CD4-positive, alpha-beta T cell treated with Interleukin-1 beta for 1 hour (primary cell): ENCODE results near the gene CFAP20DC.
"Not testable (repeated sequence)": the region's sequence is repeated elsewhere in the genome, so short reads cannot be mapped to it uniquely, and the experiment has no call there.

Experiments
- DNase-seq, 2 donors: peaks; one replicate each; pipeline ENCODE4 v3.0.0-alpha.2; 2020 to 2022

The CFAP20DC gene

DNA sequence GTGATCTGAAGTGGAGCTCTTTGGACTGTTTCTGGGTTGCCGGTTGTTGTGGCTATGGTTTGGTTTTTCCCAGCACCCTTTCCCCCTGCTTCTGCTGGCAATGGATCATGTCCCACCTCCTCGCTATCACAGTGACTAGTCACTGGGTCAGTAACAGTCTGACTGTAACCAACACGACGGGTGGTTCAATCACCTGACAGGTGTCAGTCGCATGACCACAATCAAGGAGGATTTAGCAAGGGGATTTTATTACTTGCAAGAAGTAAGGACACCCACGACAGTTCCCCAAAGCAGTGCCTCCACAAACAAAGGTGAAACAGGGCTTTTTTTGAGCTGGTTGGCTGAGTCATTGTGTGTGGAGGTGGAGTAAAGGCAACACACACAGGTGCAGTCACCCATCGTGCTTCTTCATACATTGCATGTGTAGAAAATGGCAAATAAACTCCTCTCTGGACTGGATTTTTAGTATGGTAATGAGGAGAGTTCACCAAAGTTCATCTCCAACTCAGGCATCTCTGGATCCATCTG lies 324.4 kb downstream of the CFAP20DC start:
- DNase-seq, result no peak

GRCh38 chr3:58724336-58724735 lies 325.5 kb downstream of the CFAP20DC start:
- no peak for DNase-seq

DNA sequence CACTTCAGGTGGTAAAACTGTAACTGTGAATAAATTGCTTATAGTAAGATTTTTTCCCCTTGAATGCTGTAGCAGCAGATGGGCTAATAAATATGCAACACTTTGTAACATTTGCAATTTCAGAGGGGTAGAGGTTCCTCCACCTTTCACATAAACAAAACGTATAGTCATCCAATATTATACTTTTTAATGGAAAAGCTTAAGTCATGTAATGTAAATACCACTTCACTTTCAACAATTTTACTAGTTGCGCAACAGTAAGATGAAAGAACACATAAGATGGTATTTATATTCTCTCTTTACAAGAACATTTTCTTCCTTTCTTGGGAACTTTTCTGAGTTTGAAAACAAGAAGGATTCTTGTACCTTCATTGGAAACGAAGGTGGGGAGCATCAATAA lies 326.7 kb downstream of the CFAP20DC start:
- no peak for DNase-seq

DNA sequence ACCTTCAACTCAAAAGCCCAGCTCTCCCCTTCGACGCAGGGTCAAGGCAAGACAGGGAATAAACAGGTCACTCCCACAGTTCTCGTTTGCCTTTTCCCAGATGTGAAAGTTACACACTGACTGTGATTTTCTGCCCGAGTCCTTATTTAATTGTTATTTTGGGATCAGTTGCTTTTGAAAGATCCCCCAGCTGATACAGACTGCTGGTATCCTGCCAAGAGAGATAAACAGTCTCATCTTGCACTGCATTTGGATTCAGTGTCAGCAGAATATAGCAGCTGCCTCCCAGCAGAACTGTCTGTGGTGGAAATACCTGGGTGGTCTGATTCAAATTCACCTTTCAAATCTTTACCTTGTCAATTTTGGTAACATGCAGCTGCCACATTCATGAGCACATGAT lies 327.3 kb downstream of the CFAP20DC start:
- DNase-seq, result no peak

DNA sequence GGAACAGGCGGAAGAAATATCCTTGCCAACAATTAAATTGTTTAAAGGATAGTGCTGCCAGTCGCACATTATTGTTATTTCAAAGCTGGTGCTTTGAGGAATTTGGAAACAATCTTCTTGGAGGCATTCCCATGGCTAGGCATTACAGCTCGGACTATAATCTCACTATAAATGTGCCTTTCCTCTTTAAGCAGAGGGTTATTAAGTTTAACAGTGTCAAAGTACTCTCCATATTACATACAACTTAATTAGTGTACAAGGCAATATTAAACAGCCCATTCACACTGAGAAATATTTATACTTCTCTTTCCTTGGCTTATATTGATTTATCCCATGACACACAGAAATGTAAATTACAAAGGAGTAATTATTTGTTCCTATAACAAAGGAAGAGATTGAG lies 329.3 kb downstream of the CFAP20DC start:
- DNase-seq, result no peak

DNA sequence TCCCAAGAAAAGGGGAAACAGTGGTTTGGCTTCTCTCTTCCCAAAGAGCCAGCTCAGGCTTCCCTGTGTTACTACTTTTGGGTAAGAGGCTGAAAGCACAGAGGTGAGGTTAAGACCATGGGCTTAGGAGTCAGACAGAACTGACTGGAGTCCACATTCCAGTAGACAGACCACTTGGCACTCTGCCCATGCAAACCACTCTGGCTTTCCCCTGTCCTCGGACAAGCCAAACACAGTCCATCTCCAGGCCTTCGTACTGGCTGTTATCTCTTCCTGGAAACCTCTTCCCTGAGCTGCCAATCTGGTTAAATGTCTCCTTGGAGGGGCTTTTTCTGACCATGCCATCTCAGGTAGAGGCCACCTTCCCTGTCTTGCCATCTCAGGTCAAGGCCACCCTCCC lies 330.1 kb downstream of the CFAP20DC start:
- no peak for DNase-seq

- no peak for DNase-seq
Observed at GRCh38 chr3:58713715-58714401, 336.0 kb downstream of the CFAP20DC start.

DNA sequence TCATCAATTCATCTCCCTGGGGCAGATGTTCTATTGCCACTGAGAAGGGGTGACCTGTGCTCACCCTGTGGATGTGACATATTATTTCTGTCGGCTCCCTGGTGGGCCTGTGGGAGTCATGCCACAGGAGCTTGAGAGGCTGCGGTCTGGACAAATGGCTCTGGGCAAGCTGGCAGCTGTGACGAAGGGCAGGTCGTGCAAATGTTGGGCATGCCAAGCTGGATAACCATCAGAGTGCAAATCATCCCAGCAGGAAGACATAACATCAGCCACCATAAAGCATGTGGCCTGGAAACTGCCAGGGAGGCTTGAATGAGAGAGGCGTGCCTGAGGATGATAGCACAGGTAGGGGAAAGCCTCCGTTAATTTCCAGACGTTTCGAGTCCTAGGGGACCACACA lies 338.0 kb downstream of the CFAP20DC start:
- DNase-seq, result no peak

DNA sequence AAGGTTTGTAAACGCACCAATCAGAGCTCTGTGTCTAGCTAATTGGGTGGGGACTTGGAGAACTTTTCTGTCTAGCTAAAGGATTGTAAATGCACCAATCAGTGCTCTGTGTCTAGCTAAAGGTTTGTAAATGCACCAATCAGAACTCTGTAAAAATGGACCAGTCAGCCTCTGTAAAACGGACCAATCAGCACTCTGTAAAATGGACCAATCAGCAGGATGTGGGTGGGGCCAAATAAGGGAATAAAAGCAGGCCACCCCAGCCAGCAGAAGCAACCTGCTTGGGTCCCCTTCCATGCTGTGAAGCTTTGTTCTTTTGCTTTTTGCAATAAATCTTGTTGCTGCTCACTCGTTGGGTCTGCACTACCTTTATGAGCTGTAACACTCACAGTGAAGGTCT lies 340.8 kb downstream of the CFAP20DC start:
- not testable (repeated sequence) for DNase-seq

DNA sequence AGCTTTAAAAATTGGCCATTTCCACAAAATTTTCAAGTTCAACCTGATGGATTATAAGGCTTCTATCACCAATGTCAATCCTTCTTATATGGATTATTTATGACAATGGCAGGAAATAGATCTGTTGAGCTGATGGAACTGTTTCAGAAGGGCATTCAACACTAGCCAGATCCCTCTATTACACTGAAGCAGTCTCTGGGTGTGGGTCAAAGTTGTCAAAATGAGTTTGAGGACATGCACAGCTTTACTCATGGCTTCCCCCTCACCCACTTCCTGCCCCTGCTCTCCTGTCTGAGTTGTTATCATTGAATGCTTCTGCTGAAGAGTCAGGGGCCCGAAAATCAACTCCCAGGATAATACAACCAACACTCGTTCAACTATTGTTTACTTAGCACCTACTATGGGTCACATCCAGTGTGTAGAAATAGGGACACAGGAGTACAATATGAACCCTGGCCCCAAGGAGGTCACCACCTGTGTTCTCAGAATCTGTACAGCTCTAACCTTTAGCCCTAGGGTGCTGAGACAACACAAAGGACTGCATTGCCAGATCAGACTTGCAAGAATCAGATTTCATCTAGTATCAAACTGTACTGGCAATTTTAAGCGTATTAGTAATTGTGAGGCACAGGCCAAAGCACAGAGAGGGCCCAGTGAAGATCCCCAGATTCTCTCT lies 341.6 kb downstream of the CFAP20DC start:
- no peak for DNase-seq

DNA sequence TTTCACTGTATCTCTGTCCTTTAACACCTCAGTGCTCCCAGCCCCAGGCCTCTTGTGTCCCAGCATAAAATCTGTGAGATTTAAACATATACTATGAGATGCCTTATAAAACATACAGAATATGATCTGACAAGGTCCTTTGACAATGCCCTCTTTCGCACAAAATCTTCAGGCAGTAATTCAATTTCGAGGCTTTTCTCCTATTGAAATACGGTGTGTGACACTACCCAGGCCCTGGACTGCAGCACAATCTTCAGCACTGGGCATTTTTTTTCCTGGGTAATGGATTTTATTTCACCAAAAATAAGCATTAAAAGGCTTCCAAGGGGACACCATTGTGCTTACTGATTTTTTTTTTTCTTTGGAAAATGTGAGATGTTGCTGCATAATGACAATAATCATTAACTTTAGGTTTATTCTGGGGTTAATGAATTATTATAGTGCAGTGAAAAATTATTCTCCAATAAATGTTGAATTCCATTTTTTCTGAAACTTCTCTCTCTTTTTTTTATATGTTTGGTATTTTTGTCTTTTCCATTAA lies 342.4 kb downstream of the CFAP20DC start:
- DNase-seq, result no peak

DNA sequence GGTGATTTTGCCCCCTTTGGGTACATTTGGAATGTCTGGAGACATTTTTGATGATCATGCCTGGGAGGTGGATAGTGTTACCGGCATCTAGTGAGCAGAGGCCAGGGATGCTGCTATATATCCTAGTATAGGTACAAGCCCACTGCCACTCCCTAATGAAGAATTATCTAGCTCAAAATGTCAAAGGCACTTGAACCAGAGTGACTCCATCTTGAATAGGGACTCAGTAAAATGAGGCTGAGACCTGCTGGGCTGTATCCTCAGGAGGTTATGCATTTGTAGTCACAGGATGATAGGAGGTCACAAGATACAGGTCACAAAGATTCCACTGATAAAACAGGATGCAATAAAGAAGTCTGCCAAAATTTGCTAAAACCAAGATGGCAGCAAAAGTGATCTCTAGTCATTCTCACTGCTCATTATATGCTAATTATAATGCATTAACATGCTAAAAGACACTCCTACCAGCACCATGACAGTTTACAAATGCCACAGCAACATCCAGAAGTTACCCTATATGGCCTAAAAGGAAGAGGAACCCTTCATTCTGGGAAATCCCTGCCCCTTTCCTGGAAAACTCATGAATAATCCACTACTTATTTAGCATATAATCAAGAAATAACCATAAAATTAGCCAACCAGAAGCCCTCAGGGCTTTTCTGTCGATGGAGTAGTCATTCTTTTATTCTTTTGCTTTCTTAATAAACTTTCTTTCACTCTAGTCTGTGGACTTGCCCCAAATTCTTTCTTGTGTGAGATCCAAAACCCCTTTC lies 343.2 kb downstream of the CFAP20DC start:
- DNase-seq, result no peak

DNA sequence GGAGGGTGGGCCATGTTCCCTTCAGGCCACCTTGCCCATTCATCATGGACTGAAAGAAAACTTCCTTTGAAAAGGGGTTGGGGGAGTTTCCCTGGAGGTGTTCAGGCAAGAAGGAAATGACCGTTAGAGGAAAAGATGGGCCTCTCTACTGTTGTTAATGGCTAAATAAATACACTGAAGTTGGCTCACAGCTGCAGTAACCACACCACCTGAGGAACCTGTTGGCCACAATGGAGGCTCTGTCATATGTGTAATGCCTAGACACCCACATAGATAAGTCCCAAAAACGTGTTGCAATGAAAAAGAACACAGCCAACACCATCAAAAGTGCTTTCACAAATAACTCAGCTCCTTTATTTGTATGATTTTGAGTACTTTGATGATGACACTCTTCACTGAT lies 345.1 kb downstream of the CFAP20DC start:
- no peak for DNase-seq

DNA sequence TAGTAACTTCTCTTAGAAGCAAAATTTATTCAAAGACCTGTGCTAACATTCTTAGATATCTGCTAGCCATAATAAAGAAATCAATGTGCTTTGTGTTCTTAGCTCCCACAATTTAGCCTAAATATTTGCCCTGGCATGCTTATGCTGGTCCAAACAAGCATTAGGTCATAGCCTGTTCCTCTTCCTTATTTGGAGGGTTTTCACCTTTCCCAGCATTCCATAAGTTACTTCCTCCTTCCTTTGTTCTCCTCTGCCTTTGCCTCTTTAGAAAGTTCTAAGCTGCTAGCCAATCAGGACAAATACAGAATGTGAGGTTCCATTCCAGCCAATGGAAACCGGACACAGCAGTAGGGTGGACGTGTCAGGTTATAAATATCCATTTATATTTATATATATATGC lies 345.5 kb downstream of the CFAP20DC start:
- DNase-seq, result not testable (repeated sequence)

DNA sequence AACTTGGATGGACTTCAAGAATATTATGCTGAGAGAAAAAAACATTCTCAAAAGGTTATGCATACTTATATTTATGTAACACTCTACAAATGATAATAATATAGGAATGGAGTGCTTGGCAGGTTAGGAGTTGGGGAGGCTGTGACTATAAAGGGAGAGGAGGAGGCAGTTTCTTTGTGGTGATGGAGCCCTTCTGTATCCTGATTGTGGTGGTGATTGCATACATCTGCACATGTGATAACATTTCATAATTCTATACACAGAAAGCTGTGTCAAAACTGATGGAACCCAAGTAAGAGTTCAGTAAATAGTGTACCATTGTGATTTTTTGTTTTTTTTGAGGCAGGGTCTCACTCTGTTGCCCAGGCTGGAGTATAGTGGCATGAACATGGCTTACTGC lies 351.6 kb downstream of the CFAP20DC start:
- DNase-seq, result no peak

GRCh38 chr3:58697561-58697960 lies 352.3 kb downstream of the CFAP20DC start:
- no peak for DNase-seq

DNA sequence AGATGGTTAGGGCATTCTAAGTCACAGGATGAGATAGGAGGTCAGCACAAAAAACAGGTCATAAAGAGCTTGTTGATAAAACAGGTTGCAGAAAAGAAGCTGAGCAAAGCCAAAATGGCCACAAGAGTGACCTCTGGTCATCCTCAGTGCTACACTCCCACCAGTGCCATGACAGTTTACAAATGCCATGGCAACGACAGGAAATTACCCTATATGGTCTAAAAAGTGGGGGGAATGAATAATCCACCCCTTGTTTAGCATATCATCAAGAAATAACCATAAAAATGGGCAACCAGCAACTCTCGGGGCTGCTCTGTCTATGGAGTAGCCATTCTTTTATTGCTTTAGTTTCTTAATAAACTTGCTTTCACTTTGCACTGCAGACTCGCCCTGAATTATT lies 353.0 kb downstream of the CFAP20DC start:
- DNase-seq, result not testable (repeated sequence)

DNA sequence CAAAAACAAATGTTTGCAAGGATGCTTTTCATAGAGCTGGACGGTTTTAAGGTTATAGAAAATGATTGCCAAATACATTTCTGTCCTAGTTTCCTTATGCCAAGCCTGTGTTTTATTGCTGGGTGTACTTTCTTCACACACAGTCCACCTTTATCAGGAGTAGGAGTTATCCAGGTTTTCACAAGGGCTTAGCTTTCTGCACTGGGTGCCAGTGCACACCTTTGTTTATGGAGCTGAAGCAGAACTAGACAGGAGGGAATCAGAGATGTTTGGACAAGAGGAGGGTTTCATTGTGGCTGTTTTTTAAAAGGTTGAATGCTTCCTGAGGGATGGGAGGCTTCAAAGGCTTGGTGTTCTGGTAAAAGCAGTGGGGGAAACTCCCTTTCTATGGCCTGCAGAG lies 353.7 kb downstream of the CFAP20DC start:
- no peak for DNase-seq

DNA sequence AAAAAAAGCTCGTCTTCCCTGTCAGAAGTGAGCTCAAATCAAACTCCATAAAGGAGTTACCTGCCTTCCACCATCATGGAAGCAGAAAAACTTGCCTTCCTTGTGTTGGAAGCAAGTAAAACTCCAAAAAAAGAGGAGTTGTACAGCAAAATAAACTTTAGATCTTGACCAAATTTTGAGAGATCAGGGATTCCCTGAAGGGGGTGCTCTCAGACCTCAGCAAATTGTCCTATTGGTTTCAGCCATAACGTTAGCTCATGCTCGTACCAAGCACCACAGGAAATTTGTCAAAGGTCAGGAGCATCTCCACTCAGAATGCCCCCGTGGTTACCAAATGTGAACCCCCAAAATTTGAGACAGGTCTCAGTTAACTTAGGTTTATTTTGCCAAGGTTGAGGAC lies 354.5 kb downstream of the CFAP20DC start:
- DNase-seq, result not testable (repeated sequence)

DNA sequence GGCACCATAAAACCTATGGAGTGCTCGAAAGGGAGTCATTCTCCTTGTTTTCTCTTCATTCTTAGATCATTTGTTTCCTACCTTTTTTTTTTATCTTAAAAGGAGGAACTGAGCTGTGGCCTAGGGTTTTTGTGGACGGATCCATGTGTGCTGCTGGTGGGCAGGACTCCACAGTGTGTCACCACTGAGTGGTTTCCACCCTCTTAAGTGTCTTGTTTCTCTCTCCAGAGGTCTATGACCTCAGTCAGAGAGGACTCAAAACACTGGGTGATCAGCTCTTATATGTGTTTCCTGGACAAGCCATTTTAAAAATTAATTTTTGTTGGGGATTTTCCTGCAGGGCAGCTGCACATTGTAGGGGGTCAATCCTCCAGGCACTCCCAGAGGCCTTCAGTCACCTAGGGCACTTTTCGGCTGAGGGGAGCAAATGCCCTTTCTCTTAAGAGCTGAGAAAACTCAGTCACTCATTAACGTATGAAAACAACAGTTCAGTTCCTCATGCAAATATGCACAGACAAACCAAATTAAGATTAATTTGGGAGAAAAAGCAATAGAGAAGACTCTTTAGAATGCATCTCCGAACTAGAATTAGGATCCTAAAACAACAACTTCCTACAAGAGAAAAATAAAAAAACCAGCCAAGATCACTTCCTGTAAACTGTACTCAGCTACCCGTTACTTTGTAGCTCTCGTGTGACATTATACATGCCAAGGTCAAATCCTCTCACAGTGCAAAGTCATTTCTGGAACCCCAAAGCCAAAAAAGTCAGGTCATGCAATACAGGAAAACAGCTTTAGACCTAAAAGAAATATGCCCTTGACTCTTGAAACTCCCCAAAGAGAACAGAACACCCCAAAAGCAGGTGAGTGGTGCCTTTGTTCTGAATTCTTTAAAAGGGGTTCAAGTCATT lies 355.6 kb downstream of the CFAP20DC start:
- no peak for DNase-seq

DNA sequence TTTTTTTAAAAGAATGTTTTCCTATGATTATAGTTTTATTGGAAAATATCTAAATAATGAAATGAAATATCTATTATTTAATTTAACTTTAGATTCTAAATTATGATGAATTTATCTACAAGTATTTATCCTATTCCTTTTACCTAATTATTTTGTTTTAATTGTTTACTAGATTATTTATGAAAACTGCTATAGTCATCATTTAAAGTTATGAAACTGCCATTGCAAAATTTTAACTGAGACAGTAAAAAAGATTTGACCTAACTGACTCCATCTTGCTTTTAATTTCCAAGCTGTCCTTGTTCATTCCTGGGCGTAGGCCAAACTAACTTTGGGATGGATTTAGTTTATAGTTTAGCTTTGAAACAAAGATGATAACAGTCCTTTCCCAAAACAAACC lies 357.3 kb downstream of the CFAP20DC start:
- no peak for DNase-seq
